LNCAP (cell line): ENCODE data around the gene AFAP1L1.

Experiments
- CTCF ChIP-seq: fragments of 450-650 bp; IDR thresholded peaks from 2 replicates; pipeline ENCODE4 v1.5.1; 2017; ENCODE audit warnings: mild to moderate bottlenecking

The AFAP1L1 gene

DNA sequence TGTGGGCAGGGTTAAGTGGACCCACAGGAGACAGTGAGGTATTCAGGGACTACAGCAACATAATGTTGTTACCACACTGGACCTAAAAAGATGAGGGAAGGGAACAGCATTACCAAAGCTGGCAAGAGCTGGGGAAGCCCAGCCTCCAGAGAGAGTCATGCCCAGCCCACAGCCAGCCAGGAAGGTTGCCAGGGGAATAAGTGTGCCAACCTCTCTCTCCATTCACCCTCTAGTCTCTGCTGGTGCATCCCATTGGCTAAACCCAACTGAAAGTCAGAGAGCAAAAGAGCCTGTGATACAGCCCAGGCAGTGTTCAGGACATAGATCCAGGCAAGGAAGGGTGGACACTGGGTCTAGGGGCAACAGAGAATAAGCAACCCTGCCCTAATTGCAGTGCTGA lies 35.8 kb upstream of the AFAP1L1 start:
- no peak for TF ChIP-seq CTCF

GRCh38 chr5:149237662-149238061 lies 34.0 kb upstream of the AFAP1L1 start:
- no peak for TF ChIP-seq CTCF

GRCh38 chr5:149238540-149238939 lies 33.1 kb upstream of the AFAP1L1 start:
- peak; percentile 18; the same call in 1 of the 2 replicates for TF ChIP-seq CTCF

- no peak for TF ChIP-seq CTCF
Observed at GRCh38 chr5:149239917-149240316, 31.7 kb upstream of the AFAP1L1 start.

- no peak for TF ChIP-seq CTCF
Observed at GRCh38 chr5:149240354-149240998, 31.2 kb upstream of the AFAP1L1 start.

- no peak for TF ChIP-seq CTCF
Observed at GRCh38 chr5:149242339-149242738, 29.3 kb upstream of the AFAP1L1 start.

- no peak for TF ChIP-seq CTCF
Observed at GRCh38 chr5:149246906-149247305, 24.8 kb upstream of the AFAP1L1 start.

DNA sequence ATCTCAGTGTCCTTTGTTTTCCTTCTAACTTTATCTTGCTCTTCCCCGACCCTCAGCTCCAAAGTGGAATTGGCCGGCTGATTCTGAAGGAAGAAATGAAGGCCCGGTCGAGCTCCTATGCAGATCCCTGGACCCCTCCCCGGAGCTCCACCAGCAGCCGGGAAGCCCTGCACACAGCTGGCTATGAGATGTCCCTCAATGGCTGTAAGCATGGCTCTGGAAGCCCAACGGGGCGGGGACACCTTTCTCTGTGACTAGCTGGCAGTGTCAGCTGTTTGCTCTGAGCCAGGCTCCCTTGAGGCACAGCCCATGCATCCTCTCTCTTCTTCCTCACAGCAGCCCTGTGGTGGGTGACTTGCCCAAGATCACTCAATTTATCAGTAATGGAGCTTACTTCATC lies 23.9 kb upstream of the AFAP1L1 start:
- no peak for TF ChIP-seq CTCF
